Stimulated activated CD4-positive, alpha-beta T cell treated with anti-CD3 and anti-CD28 coated beads, Interleukin-12 subunit alpha, Interleukin-12 subunit beta, amount 100 ng/mL, for 24 hours (primary cell): Measurements from ENCODE around the gene TRIP6.
"Not testable (repeated sequence)": the region's sequence is repeated elsewhere in the genome, so short reads cannot be mapped to it uniquely, and the experiment has no call there.

Experiments
- DNase-seq, 2 experiments: peaks; one replicate each; pipeline ENCODE4 v3.0.0-alpha.2; 2020; ENCODE audit warnings: low read depth in 2 of 2

Gene TRIP6

DNA sequence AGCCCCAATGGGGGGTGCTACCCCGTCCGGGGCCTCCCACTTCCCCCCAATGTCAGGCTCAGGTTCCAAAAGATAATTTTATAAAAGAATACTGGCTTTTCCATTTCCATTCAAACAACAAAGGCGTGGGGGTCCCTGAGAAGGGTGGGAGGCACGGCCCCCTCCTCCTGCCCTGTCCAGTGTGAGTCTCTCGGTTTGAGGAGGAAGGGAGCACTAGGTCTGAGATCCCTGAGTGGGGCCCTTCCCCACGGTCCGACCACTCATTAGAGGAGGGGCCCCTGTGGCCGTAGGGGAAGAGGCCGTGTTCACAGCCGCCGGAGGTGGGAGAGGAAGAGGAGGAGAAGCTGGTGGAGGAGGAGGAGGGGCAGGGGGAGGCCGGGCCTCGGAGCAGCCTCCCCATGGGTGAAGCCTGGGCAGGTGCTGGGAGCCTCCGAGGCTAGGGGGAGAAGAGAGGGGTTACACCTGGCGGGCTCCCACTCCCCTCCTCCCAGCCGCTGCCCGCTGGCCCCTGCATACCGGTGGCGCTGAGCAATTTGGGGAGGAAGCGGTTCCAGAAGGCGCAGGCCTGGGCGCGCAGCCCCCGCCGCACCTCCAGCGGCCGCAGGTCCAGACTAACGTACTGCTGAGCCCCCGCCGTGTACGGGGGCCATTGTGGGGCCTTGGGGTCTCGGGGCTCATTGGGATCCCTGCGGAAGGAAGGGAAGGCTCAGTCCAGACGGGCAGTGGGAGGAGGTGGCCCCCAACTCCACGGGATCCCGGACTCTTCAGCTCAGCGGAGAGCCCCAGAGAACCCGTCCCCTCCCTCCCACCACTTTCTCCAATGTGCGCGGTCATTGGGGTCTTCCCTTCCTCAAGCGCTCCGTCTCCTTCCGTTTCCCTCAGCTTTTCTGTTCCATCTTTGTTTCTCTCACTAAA, 23.7 kb downstream of the TRIP6 start:
- no peak for DNase-seq

DNA sequence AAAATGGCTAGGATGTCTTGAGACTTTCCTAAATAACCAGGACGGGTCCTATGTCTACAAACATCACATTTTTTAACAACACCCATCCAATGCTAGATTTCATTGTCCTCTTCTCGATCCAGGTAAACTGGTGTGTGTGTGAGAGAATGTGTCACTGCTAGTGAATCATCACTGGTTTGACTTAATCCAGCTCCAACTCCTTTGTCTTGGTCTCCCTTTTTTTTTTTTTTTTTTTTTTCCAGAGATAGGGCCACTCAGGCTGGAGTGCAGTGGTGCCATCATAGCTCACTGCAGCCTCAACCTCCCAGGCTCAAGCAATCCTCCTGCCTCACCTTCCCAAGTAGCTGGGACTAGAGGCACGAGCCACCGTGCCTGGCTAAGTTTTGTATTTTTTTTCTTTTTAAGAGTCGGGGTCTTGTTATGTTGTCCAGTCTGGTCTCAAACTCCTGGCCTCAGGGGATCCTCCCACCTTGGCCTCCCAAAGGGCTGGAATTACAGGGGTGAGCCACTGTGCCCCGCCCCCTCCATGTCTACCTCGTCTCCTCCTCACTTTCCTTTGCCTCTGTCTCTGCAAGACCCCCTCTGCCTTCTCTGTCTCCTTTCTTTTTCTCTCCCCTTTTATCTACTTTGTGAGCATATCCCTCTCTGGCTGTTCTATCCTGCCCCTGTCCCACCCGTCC, 24.5 kb downstream of the TRIP6 start:
- DNase-seq, result no peak

DNA sequence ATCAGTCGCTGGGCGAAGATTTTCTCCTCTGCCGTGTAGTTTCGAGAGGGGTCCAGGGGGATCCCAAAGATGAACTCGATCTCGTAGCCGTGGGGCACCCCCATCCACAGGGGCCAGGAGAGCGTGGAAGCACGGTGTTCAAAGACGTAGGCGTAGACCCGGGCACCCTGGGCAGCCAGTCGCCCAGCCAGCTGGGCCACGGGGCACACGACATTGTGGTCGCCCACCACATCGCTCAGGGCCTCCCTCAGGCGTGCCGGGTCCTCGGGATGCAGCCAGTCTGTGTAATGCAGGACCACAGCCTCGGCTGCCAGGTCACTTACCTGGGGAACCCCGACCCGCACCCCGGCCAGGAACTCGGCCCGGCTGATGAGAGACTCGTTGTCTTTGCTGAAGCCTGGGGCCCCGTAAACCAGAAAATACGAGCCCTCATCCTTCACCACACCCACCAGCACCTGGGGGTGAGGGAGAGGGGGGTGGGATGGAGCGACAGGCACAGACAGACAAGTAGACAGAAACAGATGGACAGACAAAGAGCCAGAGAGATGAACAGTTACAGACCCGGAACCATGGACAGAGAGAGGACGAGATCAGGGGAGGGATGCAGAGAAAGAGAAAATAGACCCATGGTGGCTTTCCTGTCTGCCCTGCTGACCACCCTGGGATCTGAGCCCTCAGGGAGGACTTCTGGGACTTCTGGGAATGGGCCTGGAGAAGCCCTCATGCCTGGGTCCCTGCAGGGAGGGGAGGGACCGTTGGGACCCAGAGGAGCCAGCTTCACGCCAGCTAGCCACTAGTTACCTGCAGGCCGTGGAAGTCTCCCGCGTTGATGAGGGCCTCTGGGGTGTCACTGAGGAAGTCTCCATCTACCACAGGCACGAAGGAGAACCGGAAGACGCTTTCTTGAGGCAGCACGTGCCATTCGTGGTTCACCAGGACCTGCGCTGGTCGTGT, 25.5 kb downstream of the TRIP6 start:
- DNase-seq, result no peak

GRCh38 chr7:100893318-100893895, 26.2 kb downstream of the TRIP6 start:
- no peak for DNase-seq

DNA sequence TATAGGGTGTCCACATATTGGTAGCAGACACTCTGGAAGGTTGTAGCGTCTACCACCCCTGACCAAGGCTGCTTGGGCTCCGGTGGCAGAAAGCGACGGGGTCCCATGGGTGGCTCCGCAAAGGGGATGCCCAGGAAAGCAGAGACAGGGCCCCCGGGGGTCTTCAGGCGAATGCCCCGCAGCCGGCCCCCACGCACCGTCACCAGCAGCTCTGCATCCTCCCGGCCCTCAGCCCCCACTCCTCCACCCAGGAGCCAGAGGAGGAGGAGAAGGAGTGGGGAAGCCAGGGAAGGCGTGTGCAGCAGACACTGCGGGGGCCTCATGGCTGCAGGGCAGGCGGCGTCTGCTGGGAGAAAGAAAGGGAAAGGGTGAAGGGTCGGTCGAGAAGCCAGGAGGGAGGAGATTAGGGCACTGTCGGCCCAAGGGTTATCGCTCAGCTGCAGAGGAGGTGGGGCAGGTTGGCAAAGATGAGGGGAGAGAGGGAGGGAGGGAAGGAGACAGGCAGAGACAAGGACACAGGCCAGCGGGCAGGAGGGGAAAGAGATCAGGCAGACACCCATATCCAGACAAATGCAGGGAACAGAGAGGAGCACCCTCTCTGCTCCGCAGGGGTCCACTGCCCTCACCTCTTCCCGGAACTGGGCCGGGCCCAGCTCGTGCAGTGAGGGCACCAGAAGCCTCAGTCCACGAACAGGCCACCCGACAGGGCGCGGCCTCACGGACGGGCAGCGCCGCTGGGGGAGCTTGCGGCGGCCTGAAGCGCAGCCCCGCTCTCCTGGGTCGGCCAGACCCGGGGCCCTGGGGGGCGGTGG, 26.9 kb downstream of the TRIP6 start:
- no peak for DNase-seq

GRCh38 chr7:100894860-100895700, 27.9 kb downstream of the TRIP6 start:
- DNase-seq, result no peak

DNA sequence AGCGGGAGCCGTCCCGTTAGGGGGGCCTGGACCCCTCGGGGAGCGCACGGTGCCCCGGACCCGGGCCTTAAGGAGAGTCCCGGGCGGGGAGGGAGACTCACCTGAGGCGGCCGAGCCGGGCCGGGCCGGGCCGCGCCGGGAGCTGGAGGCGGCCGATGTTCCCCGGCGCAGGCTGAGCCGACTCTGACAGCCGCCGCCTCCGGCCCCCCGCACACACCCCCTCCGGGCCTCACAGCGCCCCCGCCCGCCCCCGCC, 28.4 kb downstream of the TRIP6 start, which contains the start of gene ACHE:
Gene ACHE (minus strand): TSS at position 188 of the 255 bp plus-strand sequence. CDS start 1,656 bp downstream, outside the sequence.
- DNase-seq, result no peak

- DNase-seq, result no peak
Observed at GRCh38 chr7:100895956-100896731, 29.0 kb downstream of the TRIP6 start.

GRCh38 chr7:100896732-100897608, 29.8 kb downstream of the TRIP6 start:
- DNase-seq, result peak; percentile 48 to 62

DNA sequence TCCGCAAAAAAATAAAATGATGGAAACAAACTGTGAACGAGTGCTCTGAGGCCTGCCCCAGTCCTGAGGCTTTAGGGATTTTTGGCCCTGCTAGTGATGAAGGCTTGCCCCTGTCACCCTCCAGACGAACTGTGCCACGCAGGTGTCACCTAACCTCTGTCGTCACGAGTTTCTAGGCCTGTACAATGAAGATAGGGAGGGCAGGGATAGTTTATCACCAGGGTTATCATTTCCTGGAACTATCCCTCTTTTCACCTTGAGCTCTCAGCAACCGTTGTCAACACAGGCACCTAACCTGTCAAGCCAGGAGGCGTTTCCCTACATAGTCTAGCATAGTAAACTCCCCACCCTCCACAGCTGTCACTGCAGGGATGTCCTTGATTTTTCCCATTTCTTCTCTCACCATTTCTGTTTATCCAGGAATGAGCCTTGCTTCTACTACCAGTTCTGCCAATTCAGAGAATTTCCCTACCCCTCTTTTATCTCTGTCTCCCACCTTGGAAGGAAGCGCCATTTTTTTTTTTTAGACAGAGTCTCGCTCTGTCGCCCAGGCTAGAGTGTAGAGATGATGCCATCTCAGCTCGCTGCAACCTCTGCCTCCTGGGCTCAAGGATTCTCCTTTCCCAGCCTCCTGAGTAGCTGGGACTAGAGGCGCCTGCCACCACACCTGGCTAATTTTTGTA, 30.7 kb downstream of the TRIP6 start:
- no peak for DNase-seq

DNA sequence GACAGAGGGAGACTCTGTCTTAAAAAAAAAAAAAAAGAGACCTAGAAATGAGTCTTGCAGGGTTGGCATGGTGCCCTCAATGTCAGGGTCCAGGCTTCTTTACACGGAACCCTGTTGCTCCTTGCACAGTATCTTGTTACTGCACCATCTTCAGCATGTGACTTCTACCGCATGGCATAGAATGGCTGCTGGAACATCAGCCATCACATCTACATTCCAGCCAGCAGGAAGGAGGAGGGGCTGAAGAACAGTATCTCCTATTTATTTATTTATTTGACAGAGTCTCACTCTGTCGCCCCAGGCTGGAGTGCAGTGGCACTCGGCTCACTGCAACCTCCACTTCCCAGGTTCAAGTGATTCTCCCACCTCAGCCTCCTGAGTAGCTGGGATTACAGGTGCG, 32.2 kb downstream of the TRIP6 start:
- no peak for DNase-seq

DNA sequence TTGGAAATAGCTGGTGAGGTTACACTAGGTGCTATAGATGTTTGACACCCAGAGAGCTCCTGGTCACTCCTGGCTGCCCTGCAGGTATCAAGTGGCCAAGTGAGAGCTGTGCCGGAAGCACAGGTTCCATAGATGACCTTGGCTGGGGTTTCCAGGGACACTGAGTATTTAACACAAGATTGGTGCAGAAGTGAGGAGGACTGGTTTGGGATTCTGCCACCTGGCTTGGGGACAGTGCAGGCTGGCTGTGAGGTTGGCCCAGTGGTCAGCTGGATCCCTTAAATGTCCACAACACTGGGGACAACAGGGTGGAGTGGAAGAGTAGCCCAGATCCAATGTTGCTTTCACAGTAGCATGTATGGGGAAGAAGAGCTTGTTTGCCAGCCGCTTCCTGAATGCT, 33.8 kb downstream of the TRIP6 start:
- DNase-seq, result no peak

GRCh38 chr7:100901921-100902332, 34.7 kb downstream of the TRIP6 start:
- no peak for DNase-seq

- no peak for DNase-seq
Observed at GRCh38 chr7:100902638-100903037, 35.5 kb downstream of the TRIP6 start.

- no peak for DNase-seq
Observed at GRCh38 chr7:100908512-100908911, 41.3 kb downstream of the TRIP6 start.

DNA sequence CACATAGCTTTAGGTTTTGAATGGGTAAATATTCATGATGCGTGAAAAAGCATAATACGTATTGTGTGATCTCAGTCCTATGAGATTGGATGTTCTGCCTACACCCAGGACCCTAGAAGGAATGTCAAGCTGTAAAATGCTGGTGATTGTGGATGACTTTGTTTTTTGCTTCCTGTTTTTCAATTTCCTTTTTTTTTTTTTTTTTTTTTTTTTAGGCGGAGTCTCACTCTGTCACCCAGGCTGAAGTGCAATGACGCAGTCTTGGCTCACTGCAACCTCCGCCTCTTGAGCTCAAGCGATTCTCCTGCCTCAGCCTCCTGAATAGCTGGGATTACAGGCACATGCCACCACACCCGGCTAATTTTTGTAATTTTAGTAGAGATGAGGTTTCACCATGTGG, 43.3 kb downstream of the TRIP6 start:
- not testable (repeated sequence) for DNase-seq

GRCh38 chr7:100911484-100911883, 44.3 kb downstream of the TRIP6 start:
- DNase-seq, result no peak
